CD4-positive, CD25-positive, alpha-beta regulatory T cell (primary cell): Measurements from ENCODE around the gene LRRC59. TPM values are rescaled to one million over a fixed set of nuclear protein-coding genes. Genes with fewer than 3 reads are reported as not detected.

Experiments
- ATAC-seq, 2 donors: fragments of 150-1000 bp; cut with Tn5 transposase; one replicate each; pipeline ENCODE4 v1.10.0; 2021; ENCODE audit warnings: low read depth in 2 of 2, moderate number of reproducible peaks in 2 of 2, moderate library complexity in 1 of 2
- DNase-seq, 3 donors: peaks; one replicate each; pipeline versions ENCODE4 v3.0.0 to v3.0.0-alpha.2; 2012 to 2022; ENCODE audit warnings: mixed read lengths in 1 of 3
- H3K27ac ChIP-seq: one replicate; pipeline ENCODE4 v1.7.0; 2013; ENCODE audit warnings: mild to moderate bottlenecking, low read length; ENCODE audit not compliant: insufficient read depth, poor library complexity, severe bottlenecking
- H3K27me3 ChIP-seq: one replicate; pipeline ENCODE4 v1.7.0; 2013; ENCODE audit warnings: low read length; ENCODE audit not compliant: control insufficient read depth, insufficient read depth
- H3K36me3 ChIP-seq: one replicate; pipeline ENCODE4 v1.7.0; 2013; ENCODE audit warnings: mild to moderate bottlenecking, low read length, moderate library complexity; ENCODE audit not compliant: control insufficient read depth, insufficient read depth
- H3K4me1 ChIP-seq: 2 replicates; pipeline ENCODE4 v1.7.0; 2013; ENCODE audit warnings: mild to moderate bottlenecking, low read length; ENCODE audit not compliant: insufficient read depth, control insufficient read depth, poor library complexity, severe bottlenecking
- H3K4me3 ChIP-seq: one replicate; pipeline ENCODE4 v1.7.0; 2013; ENCODE audit warnings: low read depth, mild to moderate bottlenecking, low read length, moderate library complexity
- H3K9me3 ChIP-seq, 2 experiments: 1 replicate in 1 of 2; 2 replicates in 1 of 2; pipeline ENCODE4 v1.7.0; 2013; ENCODE audit warnings: low read length in 2 of 2, mild to moderate bottlenecking in 1 of 2, moderate library complexity in 1 of 2; ENCODE audit not compliant: control insufficient read depth in 2 of 2
- H3K27ac Mint-ChIP-seq, 3 donors: one replicate each; pipeline ENCODE4 v1.8.0; 2020 to 2022; ENCODE audit warnings: mild to moderate bottlenecking in 3 of 3, mixed read lengths in 3 of 3, moderate library complexity in 2 of 3
- H3K27me3 Mint-ChIP-seq: one replicate; pipeline ENCODE4 v1.8.0; 2022; ENCODE audit warnings: mild to moderate bottlenecking, mixed read lengths
- H3K36me3 Mint-ChIP-seq: one replicate; pipeline ENCODE4 v1.8.0; 2020; ENCODE audit warnings: mixed read lengths
- H3K4me1 Mint-ChIP-seq, 4 donors: one replicate each; pipeline ENCODE4 v1.8.0; 2020 to 2022; ENCODE audit warnings: mixed read lengths in 4 of 4, mild to moderate bottlenecking in 1 of 4
- H3K4me3 Mint-ChIP-seq, 4 donors: one replicate each; pipeline ENCODE4 v1.8.0; 2020 to 2022; ENCODE audit warnings: mild to moderate bottlenecking in 4 of 4, mixed read lengths in 4 of 4, moderate library complexity in 3 of 4
- H3K9me3 Mint-ChIP-seq, 7 donors: one replicate each; pipeline ENCODE4 v1.8.0; 2020 to 2022; ENCODE audit warnings: mixed read lengths in 7 of 7, mild to moderate bottlenecking in 3 of 7, moderate library complexity in 2 of 7
- polyA plus RNA-seq, 4 donors: library from polyadenylated mRNA; unstranded; fragments of 300-500 nt; fragmentation: Illumina TruSeq; gene quantifications; one replicate each; pipeline ENCODE4 v1.2.3, GENCODE V29; 2021
- total RNA-seq: library from RNA; stranded (reverse); gene quantifications from one replicate; pipeline ENCODE4 v1.2.3, GENCODE V29; 2022

Gene LRRC59
- total and polyA plus RNA-seq, 5 donors from 2014 or later, result 17.2 to 49.9 (median 21.2) TPM

- Mint-ChIP-seq H3K4me3 (no peak overlapping the region), H3K36me3 (peaks cover 31% of the 10 kb centered on the region), H3K9me3 (no peaks in the 10 kb centered on the region), H3K4me1 (peaks cover 0 to 5% (median 0%) of the 10 kb centered on the region in 4 donors), H3K27me3 (no peaks in the 10 kb centered on the region), H3K27ac (peak overlapping the region in 1 of 3 donors; percentile 12)
- no peaks in the 10 kb centered on the region for H3K27me3 ChIP-seq
- H3K9me3 ChIP-seq, result no peaks in the 10 kb centered on the region
- no peak overlapping the region for H3K27ac ChIP-seq
- no peak overlapping the region for H3K4me3 ChIP-seq
- peaks cover 49% of the 10 kb centered on the region for H3K36me3 ChIP-seq
- H3K4me1 ChIP-seq, result no peaks in the 10 kb centered on the region
- no peak for ATAC-seq
- DNase-seq, result no peak
These were observed 16.7 kb downstream of the LRRC59 start for GRCh38 chr17:50380369-50381259.

GRCh38 chr17:50379351-50380132 is 17.8 kb downstream of the LRRC59 start:
- Histone ChIP-seq H3K36me3 (peaks cover 39% of the 10 kb centered on the region), H3K27me3 (no peaks in the 10 kb centered on the region), H3K9me3 (no peaks in the 10 kb centered on the region), H3K27ac (no peak overlapping the region), H3K4me3 (no peak overlapping the region), H3K4me1 (no peaks in the 10 kb centered on the region)
- Mint-ChIP-seq H3K36me3 (peaks cover 23% of the 10 kb centered on the region), H3K27me3 (no peaks in the 10 kb centered on the region), H3K4me3 (no peak overlapping the region), H3K27ac (peak overlapping the region in 1 of 3 donors; percentile 74), H3K4me1 (peaks cover 0 to 5% (median 0%) of the 10 kb centered on the region in 4 donors), H3K9me3 (no peaks in the 10 kb centered on the region)
- no peak for ATAC-seq
- no peak for DNase-seq

GRCh38 chr17:50375858-50376538 is 21.3 kb downstream of the LRRC59 start:
- DNase-seq (no peak), ATAC-seq (no peak)
- Mint-ChIP-seq H3K36me3 (peaks cover 10% of the 10 kb centered on the region), H3K9me3 (no peaks in the 10 kb centered on the region), H3K4me3 (no peak overlapping the region), H3K4me1 (peaks cover 9 to 28% (median 20%) of the 10 kb centered on the region in 4 donors), H3K27ac (peak overlapping the region in 1 of 3 donors; percentile 94), H3K27me3 (no peaks in the 10 kb centered on the region)
- no peak overlapping the region for H3K4me3 ChIP-seq
- H3K4me1 ChIP-seq, result peaks cover 21% of the 10 kb centered on the region
- no peaks in the 10 kb centered on the region for H3K9me3 ChIP-seq
- H3K36me3 ChIP-seq, result peaks cover 6% of the 10 kb centered on the region
- no peaks in the 10 kb centered on the region for H3K27me3 ChIP-seq
- no peak overlapping the region for H3K27ac ChIP-seq

- DNase-seq (no peak), ATAC-seq (no peak)
- Histone ChIP-seq H3K9me3 (no peaks in the 10 kb centered on the region), H3K27me3 (no peaks in the 10 kb centered on the region), H3K27ac (no peak overlapping the region), H3K36me3 (peaks cover 19% of the 10 kb centered on the region), H3K4me3 (peak overlapping the region; percentile 97), H3K4me1 (peaks cover 21% of the 10 kb centered on the region)
- peak overlapping the region in 1 of 3 donors; percentile 99 for H3K27ac Mint-ChIP-seq
- H3K4me1 Mint-ChIP-seq, result peaks cover 11 to 32% (median 22%) of the 10 kb centered on the region in 4 donors
- H3K27me3 Mint-ChIP-seq, result no peaks in the 10 kb centered on the region
- peaks cover 27% of the 10 kb centered on the region for H3K36me3 Mint-ChIP-seq
- H3K9me3 Mint-ChIP-seq, result no peaks in the 10 kb centered on the region
- H3K4me3 Mint-ChIP-seq, result peak overlapping the region in 3 of 4 donors; percentile 92 to 100 (median 97)
These were observed 23.6 kb downstream of the LRRC59 start for GRCh38 chr17:50373705-50374104.

- Mint-ChIP-seq H3K9me3 (no peaks in the 10 kb centered on the region), H3K36me3 (peaks cover 34% of the 10 kb centered on the region), H3K4me3 (peak within 1 kb of the TSS; percentile 92 to 100 (median 96)), H3K4me1 (peaks cover 14 to 32% (median 22%) of the 10 kb centered on the region in 4 donors), H3K27ac (peak within 1 kb of the TSS; percentile 99 to 100 (median 100)), H3K27me3 (no peaks in the 10 kb centered on the region)
- peak; percentile 78 to 95 (median 93) for DNase-seq
- Histone ChIP-seq H3K4me3 (peak within 1 kb of the TSS; percentile 97), H3K27ac (peak within 1 kb of the TSS; percentile 97), H3K27me3 (no peaks in the 10 kb centered on the region), H3K4me1 (peaks cover 21% of the 10 kb centered on the region), H3K9me3 (no peaks in the 10 kb centered on the region), H3K36me3 (peaks cover 25% of the 10 kb centered on the region)
- ATAC-seq, result peak; percentile 87 to 91
These were observed 24.4 kb downstream of the LRRC59 start, which contains the start of the genes EME1 and MRPL27 for GRCh38 chr17:50372758-50373556. EME1 (plus strand) TSS chr17:50373229; CDS start chr17:50375209, 1,980 bp downstream. MRPL27 (minus strand) TSS chr17:50373184; CDS start chr17:50373170, 14 bp downstream.

- ATAC-seq, result no peak
- H3K36me3 Mint-ChIP-seq, result peaks cover 37% of the 10 kb centered on the region
- Histone ChIP-seq H3K27ac (peak overlapping the region; percentile 97), H3K9me3 (no peaks in the 10 kb centered on the region), H3K4me3 (peak overlapping the region; percentile 97), H3K4me1 (peaks cover 21% of the 10 kb centered on the region), H3K27me3 (no peaks in the 10 kb centered on the region), H3K36me3 (peaks cover 32% of the 10 kb centered on the region)
- peak overlapping the region; percentile 99 to 100 (median 100) for H3K27ac Mint-ChIP-seq
- H3K9me3 Mint-ChIP-seq, result no peaks in the 10 kb centered on the region
- peak overlapping the region; percentile 92 to 100 (median 96) for H3K4me3 Mint-ChIP-seq
- H3K4me1 Mint-ChIP-seq, result peaks cover 14 to 32% (median 23%) of the 10 kb centered on the region in 4 donors
- no peak for DNase-seq
- H3K27me3 Mint-ChIP-seq, result no peaks in the 10 kb centered on the region
These were observed 25.0 kb downstream of the LRRC59 start for GRCh38 chr17:50372222-50372757.
